ENCODE data around the gene GRM1. TPM values are rescaled to one million over a fixed set of nuclear protein-coding genes. Genes with fewer than 3 reads are reported as not detected.

GRM1 gene
- total RNA-seq, 2 donors from 2014 or later = 0.54 TPM; not detected in 1

- no peak for DNase-seq (ENCODE audit: low spot score)
- TF ChIP-seq CTCF (IDR thresholded peaks at IDR 0.05) = no peak
- ATAC-seq (ENCODE audit: insufficient number of reproducible peaks, low FRiP score, low read depth) = no peak
- H3K36me3 ChIP-seq = no peaks in the 10 kb centered on the region
- H3K27me3 ChIP-seq (replicated peaks; ENCODE audit: insufficient read depth) = no peaks in the 10 kb centered on the region
- no peaks in the 10 kb centered on the region for H3K9me3 ChIP-seq
- no peaks in the 10 kb centered on the region for H3K4me1 ChIP-seq (ENCODE audit: control insufficient read depth in 1 of 2, low read depth in 2 of 2)
- no peak overlapping the region for H3K4me3 ChIP-seq
- no peak overlapping the region for H3K27ac ChIP-seq
Measured at GRCh38 chr6:146422789-146423375, 394.0 kb downstream of the GRM1 start.

- TF ChIP-seq CTCF (IDR thresholded peaks at IDR 0.05) = no peak
- DNase-seq (ENCODE audit: low spot score) = no peak
- no peak overlapping the region for H3K27ac ChIP-seq
- no peak for ATAC-seq (ENCODE audit: insufficient number of reproducible peaks, low FRiP score, low read depth)
- no peaks in the 10 kb centered on the region for H3K27me3 ChIP-seq (replicated peaks; ENCODE audit: insufficient read depth)
- no peaks in the 10 kb centered on the region for H3K9me3 ChIP-seq
- no peaks in the 10 kb centered on the region for H3K4me1 ChIP-seq (ENCODE audit: control insufficient read depth in 1 of 2, low read depth in 2 of 2)
- no peaks in the 10 kb centered on the region for H3K36me3 ChIP-seq
- no peak overlapping the region for H3K4me3 ChIP-seq
Measured at GRCh38 chr6:146423452-146423851, 394.6 kb downstream of the GRM1 start.

GRCh38 chr6:146426516-146426915, 397.7 kb downstream of the GRM1 start:
- TF ChIP-seq CTCF (IDR thresholded peaks at IDR 0.05) = no peak
- Histone ChIP-seq H3K36me3 (no peaks in the 10 kb centered on the region), H3K9me3 (no peaks in the 10 kb centered on the region), H3K27ac (no peak overlapping the region), H3K27me3 (replicated peaks; ENCODE audit: insufficient read depth) (no peaks in the 10 kb centered on the region), H3K4me1 (ENCODE audit: control insufficient read depth in 1 of 2, low read depth in 2 of 2) (no peaks in the 10 kb centered on the region), H3K4me3 (no peak overlapping the region)
- no peak for DNase-seq (ENCODE audit: low spot score)
- ATAC-seq (ENCODE audit: insufficient number of reproducible peaks, low FRiP score, low read depth) = no peak

- DNase-seq (ENCODE audit: low spot score) (no peak), ATAC-seq (ENCODE audit: insufficient number of reproducible peaks, low FRiP score, low read depth) (no peak)
- no peaks in the 10 kb centered on the region for H3K36me3 ChIP-seq
- no peak overlapping the region for H3K27ac ChIP-seq
- no peaks in the 10 kb centered on the region for H3K27me3 ChIP-seq (replicated peaks; ENCODE audit: insufficient read depth)
- no peaks in the 10 kb centered on the region for H3K4me1 ChIP-seq (ENCODE audit: control insufficient read depth in 1 of 2, low read depth in 2 of 2)
- H3K4me3 ChIP-seq = no peak overlapping the region
- H3K9me3 ChIP-seq = no peaks in the 10 kb centered on the region
- TF ChIP-seq CTCF (IDR thresholded peaks at IDR 0.05) = no peak
Measured at GRCh38 chr6:146429831-146430230, 401.0 kb downstream of the GRM1 start.

- DNase-seq (ENCODE audit: low spot score) (no peak), ATAC-seq (ENCODE audit: insufficient number of reproducible peaks, low FRiP score, low read depth) (no peak)
- Histone ChIP-seq H3K27me3 (replicated peaks; ENCODE audit: insufficient read depth) (no peaks in the 10 kb centered on the region), H3K27ac (no peak overlapping the region), H3K4me1 (ENCODE audit: control insufficient read depth in 1 of 2, low read depth in 2 of 2) (no peaks in the 10 kb centered on the region), H3K9me3 (no peaks in the 10 kb centered on the region), H3K36me3 (no peaks in the 10 kb centered on the region), H3K4me3 (peak overlapping the region; percentile 70)
- no peak for TF ChIP-seq CTCF (IDR thresholded peaks at IDR 0.05)
Measured at GRCh38 chr6:146433881-146434731, 405.2 kb downstream of the GRM1 start.

All from thoracic aorta (tissue), 2 donors.